Activated T-cell treated with anti-CD3 and anti-CD28 coated beads, Interleukin-2, amount 50 U/mL, for 72 hours (primary cell): ENCODE results near the gene APMAP. TPM values are rescaled to one million over a fixed set of nuclear protein-coding genes. Genes with fewer than 3 reads are reported as not detected.
"Not testable (repeated sequence)": the region's sequence is repeated elsewhere in the genome, so short reads cannot be mapped to it uniquely, and the experiment has no call there.

Experiments
- ATAC-seq, 2 donors: fragments of 150-1000 bp; cut with Tn5 transposase; replicated peaks in 1 of 2; 2 replicates each; pipeline ENCODE4 v1.10.0; 2021; ENCODE audit warnings: moderate library complexity in 2 of 2, mild to moderate bottlenecking in 1 of 2
- DNase-seq, 2 donors: peaks; one replicate each; pipeline ENCODE4 v3.0.0; 2021 to 2022; ENCODE audit warnings: mixed read lengths in 1 of 2
- H3K27ac Mint-ChIP-seq: one replicate; pipeline ENCODE4 v1.8.0; 2022; ENCODE audit warnings: mild to moderate bottlenecking, moderate library complexity, mixed read lengths
- H3K27me3 Mint-ChIP-seq: one replicate; pipeline ENCODE4 v1.8.0; 2022; ENCODE audit warnings: low read depth, mixed read lengths
- H3K36me3 Mint-ChIP-seq, 2 donors: one replicate each; pipeline ENCODE4 v1.8.0; 2022; ENCODE audit warnings: mixed read lengths in 2 of 2, mild to moderate bottlenecking in 1 of 2; ENCODE audit not compliant: insufficient read depth in 2 of 2
- H3K4me1 Mint-ChIP-seq: one replicate; pipeline ENCODE4 v1.8.0; 2022; ENCODE audit warnings: low read depth, mixed read lengths
- H3K4me3 Mint-ChIP-seq, 2 donors: one replicate each; pipeline ENCODE4 v1.8.0; 2022; ENCODE audit warnings: mild to moderate bottlenecking in 2 of 2, mixed read lengths in 2 of 2, moderate library complexity in 2 of 2
- H3K9me3 Mint-ChIP-seq, 2 donors: one replicate each; pipeline ENCODE4 v1.8.0; 2022; ENCODE audit warnings: mixed read lengths in 2 of 2
- total RNA-seq, 2 donors: library from RNA; stranded (reverse); gene quantifications; one replicate each; pipeline ENCODE4 v1.2.3, GENCODE V29; 2022

Gene APMAP
- total RNA-seq, 2 donors from 2014 or later: 65.2 to 70.2 TPM

GRCh38 chr20:25009218-25010145, 16.9 kb upstream of the APMAP start:
- no peaks in the 10 kb centered on the region for H3K27me3 Mint-ChIP-seq
- ATAC-seq (no peak), DNase-seq (no peak)
- peaks cover 4 to 7% of the 10 kb centered on the region in 2 donors for H3K36me3 Mint-ChIP-seq
- H3K27ac Mint-ChIP-seq: no peak overlapping the region
- H3K4me3 Mint-ChIP-seq: no peak overlapping the region
- H3K9me3 Mint-ChIP-seq: no peaks in the 10 kb centered on the region
- H3K4me1 Mint-ChIP-seq: no peaks in the 10 kb centered on the region

- no peak overlapping the region for H3K27ac Mint-ChIP-seq
- H3K9me3 Mint-ChIP-seq: no peaks in the 10 kb centered on the region
- no peak overlapping the region for H3K4me3 Mint-ChIP-seq
- no peaks in the 10 kb centered on the region for H3K4me1 Mint-ChIP-seq
- ATAC-seq (no peak), DNase-seq (no peak)
- H3K27me3 Mint-ChIP-seq: no peaks in the 10 kb centered on the region
- peaks cover 4 to 7% of the 10 kb centered on the region in 2 donors for H3K36me3 Mint-ChIP-seq
Observed at GRCh38 chr20:25008388-25009217, 16.1 kb upstream of the APMAP start.

GRCh38 chr20:25007491-25008305, 15.1 kb upstream of the APMAP start:
- DNase-seq: no peak
- Mint-ChIP-seq H3K36me3 (peaks cover 6 to 10% of the 10 kb centered on the region in 2 donors), H3K4me3 (no peak overlapping the region)

GRCh38 chr20:25006431-25007167, 14.0 kb upstream of the APMAP start:
- no peak for ATAC-seq
- no peak overlapping the region for H3K27ac Mint-ChIP-seq
- H3K9me3 Mint-ChIP-seq: peaks cover 0 to 2% of the 10 kb centered on the region in 2 donors
- peaks cover 8 to 13% of the 10 kb centered on the region in 2 donors for H3K36me3 Mint-ChIP-seq
- no peaks in the 10 kb centered on the region for H3K27me3 Mint-ChIP-seq
- no peaks in the 10 kb centered on the region for H3K4me1 Mint-ChIP-seq
- no peak overlapping the region for H3K4me3 Mint-ChIP-seq
- DNase-seq: no peak

More at GRCh38 chr20:25007491-25008305, 15.1 kb upstream of the APMAP start:
- Mint-ChIP-seq H3K9me3 (peaks cover 0 to 2% of the 10 kb centered on the region in 2 donors), H3K4me1 (no peaks in the 10 kb centered on the region), H3K27ac (no peak overlapping the region), H3K27me3 (no peaks in the 10 kb centered on the region)
- no peak for ATAC-seq

GRCh38 chr20:25005661-25006060, 13.1 kb upstream of the APMAP start:
- Mint-ChIP-seq H3K27me3 (no peaks in the 10 kb centered on the region), H3K9me3 (peaks cover 0 to 2% of the 10 kb centered on the region in 2 donors), H3K36me3 (peaks cover 8 to 13% of the 10 kb centered on the region in 2 donors), H3K27ac (no peak overlapping the region), H3K4me3 (no peak overlapping the region), H3K4me1 (peaks cover 1% of the 10 kb centered on the region)
- ATAC-seq: no peak
- no peak for DNase-seq

GRCh38 chr20:25005220-25005619, 12.7 kb upstream of the APMAP start:
- H3K27ac Mint-ChIP-seq: no peak overlapping the region
- H3K9me3 Mint-ChIP-seq: peaks cover 0 to 2% of the 10 kb centered on the region in 2 donors
- H3K4me1 Mint-ChIP-seq: peaks cover 6% of the 10 kb centered on the region
- no peak overlapping the region for H3K4me3 Mint-ChIP-seq
- DNase-seq: no peak
- H3K27me3 Mint-ChIP-seq: no peaks in the 10 kb centered on the region
- no peak for ATAC-seq
- H3K36me3 Mint-ChIP-seq: peaks cover 8 to 13% of the 10 kb centered on the region in 2 donors

GRCh38 chr20:25003002-25003401, 10.5 kb upstream of the APMAP start:
- H3K9me3 Mint-ChIP-seq: peaks cover 0 to 2% of the 10 kb centered on the region in 2 donors
- DNase-seq: no peak
- H3K4me3 Mint-ChIP-seq: no peak overlapping the region
- H3K4me1 Mint-ChIP-seq: peaks cover 8% of the 10 kb centered on the region
- H3K27me3 Mint-ChIP-seq: no peaks in the 10 kb centered on the region
- H3K36me3 Mint-ChIP-seq: peaks cover 8 to 11% of the 10 kb centered on the region in 2 donors
- no peak for ATAC-seq
- H3K27ac Mint-ChIP-seq: peak overlapping the region; percentile 56

- not testable (repeated sequence) for H3K27me3 Mint-ChIP-seq, DNase-seq, ATAC-seq, H3K4me1 Mint-ChIP-seq, H3K9me3 Mint-ChIP-seq, H3K4me3 Mint-ChIP-seq, H3K27ac Mint-ChIP-seq, H3K36me3 Mint-ChIP-seq
Observed at GRCh38 chr20:25001323-25001722, 8.8 kb upstream of the APMAP start.

GRCh38 chr20:25000268-25000801, 7.8 kb upstream of the APMAP start:
- Mint-ChIP-seq H3K27ac (peak overlapping the region; percentile 82), H3K4me1 (peaks cover 8% of the 10 kb centered on the region), H3K9me3 (peaks cover 0 to 2% of the 10 kb centered on the region in 2 donors), H3K4me3 (no peak overlapping the region), H3K36me3 (peaks cover 4 to 6% of the 10 kb centered on the region in 2 donors), H3K27me3 (no peaks in the 10 kb centered on the region)
- DNase-seq: no peak
- ATAC-seq: peak in 1 of 2 donors; percentile 19

GRCh38 chr20:24999568-24999967, 7.0 kb upstream of the APMAP start:
- DNase-seq (no peak), ATAC-seq (no peak)
- no peaks in the 10 kb centered on the region for H3K27me3 Mint-ChIP-seq
- no peak overlapping the region for H3K27ac Mint-ChIP-seq
- H3K4me1 Mint-ChIP-seq: peaks cover 14% of the 10 kb centered on the region
- peaks cover 0 to 2% of the 10 kb centered on the region in 2 donors for H3K9me3 Mint-ChIP-seq
- peaks cover 4 to 6% of the 10 kb centered on the region in 2 donors for H3K36me3 Mint-ChIP-seq
- H3K4me3 Mint-ChIP-seq: no peak overlapping the region

GRCh38 chr20:24998631-24999445, 6.3 kb upstream of the APMAP start:
- DNase-seq (no peak), ATAC-seq (no peak)
- H3K4me1 Mint-ChIP-seq: peaks cover 20% of the 10 kb centered on the region
- H3K4me3 Mint-ChIP-seq: no peak overlapping the region
- H3K9me3 Mint-ChIP-seq: peaks cover 0 to 2% of the 10 kb centered on the region in 2 donors
- H3K36me3 Mint-ChIP-seq: peaks cover 4 to 6% of the 10 kb centered on the region in 2 donors
- no peaks in the 10 kb centered on the region for H3K27me3 Mint-ChIP-seq
- H3K27ac Mint-ChIP-seq: no peak overlapping the region
